HG02870 (cell line): ENCODE results near the gene ABCC1.
"Not testable (repeated sequence)": the region's sequence is repeated elsewhere in the genome, so short reads cannot be mapped to it uniquely, and the experiment has no call there.

ENCODE experiments used
- ATAC-seq: cut with Tn5 transposase; IDR thresholded peaks from one replicate; pipeline ENCODE4 v1.9.1; 2021; ENCODE audit warnings: mild to moderate bottlenecking, moderate library complexity; ENCODE audit not compliant: unreplicated experiment

ABCC1 gene

DNA sequence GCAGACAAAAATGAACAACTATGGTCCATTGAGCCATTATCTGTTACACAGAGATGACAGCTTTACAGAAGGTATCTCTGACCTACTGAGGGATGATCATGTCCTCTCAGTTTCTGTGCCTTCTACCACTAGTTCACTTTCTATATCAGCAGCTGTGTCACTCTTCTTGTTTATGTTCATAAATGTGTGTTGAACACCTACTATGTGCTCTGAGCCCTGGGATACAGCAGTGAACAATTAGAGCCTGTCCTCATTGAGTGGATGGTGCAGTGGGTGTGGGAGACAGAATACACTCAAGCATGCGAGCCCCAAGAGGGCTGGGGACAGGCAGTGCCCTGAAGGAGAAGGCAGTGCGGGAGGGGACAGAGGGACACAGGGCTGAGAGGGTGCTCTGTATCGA lies 181.8 kb downstream of the ABCC1 start:
- no peak for ATAC-seq

DNA sequence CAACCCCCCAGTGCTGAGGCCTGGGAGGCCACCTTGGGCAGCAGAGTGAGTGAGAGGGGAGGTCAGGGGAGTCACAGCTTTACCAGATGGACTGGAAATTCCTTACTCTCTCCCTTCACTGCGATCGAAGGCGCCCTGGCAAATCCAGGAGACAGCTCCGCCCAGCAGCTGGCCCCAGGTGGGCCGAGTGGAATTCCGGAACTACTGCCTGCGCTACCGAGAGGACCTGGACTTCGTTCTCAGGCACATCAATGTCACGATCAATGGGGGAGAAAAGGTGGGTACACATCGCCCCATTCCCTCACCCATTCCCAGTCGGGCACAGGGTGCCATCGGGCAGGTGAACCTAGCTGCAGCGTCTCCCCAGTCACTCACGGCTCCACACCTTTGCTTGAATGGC lies 182.2 kb downstream of the ABCC1 start:
- ATAC-seq, result no peak

DNA sequence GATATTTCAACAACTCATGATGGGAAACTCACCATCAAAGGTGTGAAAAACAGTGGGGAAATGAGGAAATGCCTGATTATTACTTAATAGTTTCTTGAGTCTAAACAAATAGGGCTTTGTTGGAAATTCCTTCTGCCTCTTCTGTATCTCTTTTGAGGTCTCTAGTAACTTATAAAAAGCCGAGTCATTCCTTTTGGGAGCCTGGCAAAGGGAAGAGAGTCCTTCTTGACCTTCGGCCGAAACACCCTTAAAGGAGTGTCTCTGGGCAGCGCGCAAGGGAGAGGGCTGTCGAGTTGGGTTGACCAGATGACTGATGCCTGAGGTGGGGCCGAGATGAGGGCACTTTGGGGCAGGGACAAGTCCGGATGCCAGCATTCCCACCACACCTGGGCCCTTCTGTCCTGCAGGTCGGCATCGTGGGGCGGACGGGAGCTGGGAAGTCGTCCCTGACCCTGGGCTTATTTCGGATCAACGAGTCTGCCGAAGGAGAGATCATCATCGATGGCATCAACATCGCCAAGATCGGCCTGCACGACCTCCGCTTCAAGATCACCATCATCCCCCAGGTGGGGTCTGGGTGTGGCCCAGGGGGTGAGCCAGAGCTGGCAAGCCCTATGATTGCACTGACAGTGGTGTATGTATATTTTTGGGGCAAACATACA lies 184.7 kb downstream of the ABCC1 start:
- ATAC-seq, result no peak

DNA sequence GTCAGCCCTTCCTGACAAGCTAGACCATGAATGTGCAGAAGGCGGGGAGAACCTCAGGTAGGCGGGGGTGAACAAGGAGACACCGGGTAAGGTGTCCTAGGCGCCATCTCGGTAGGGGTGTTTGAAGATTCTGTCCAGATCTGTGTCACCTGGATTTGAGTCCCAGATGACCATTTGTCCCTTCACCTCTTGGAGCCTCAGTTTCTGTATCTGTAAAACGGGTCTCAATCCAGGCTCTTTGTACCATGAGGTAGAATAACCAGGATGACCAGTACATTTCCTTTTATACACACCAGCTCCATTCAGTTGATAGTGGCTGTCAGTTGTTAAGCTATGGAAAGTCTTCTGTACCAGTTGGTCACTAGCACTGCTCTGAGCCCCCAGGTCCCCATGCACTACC lies 187.2 kb downstream of the ABCC1 start:
- no peak for ATAC-seq

DNA sequence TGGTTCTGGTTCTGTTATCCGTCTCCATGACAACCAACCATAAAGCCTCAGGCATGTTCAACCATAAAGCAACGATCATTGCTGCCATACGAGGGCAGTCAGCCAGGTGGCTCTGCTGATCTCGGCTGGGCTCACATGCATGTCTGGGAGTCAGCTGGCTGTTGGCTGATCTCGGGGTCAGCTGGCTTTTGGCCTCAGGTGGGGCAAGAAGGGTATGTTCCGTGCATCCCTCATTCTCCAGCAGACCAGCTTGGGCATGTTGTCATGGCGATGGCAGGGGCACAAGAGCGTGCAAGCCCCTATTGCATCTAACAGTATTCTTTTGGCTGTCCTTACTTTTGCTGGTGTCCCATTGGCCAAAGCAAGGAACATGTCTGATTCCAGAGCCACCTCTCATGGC lies 187.7 kb downstream of the ABCC1 start:
- ATAC-seq, result no peak

DNA sequence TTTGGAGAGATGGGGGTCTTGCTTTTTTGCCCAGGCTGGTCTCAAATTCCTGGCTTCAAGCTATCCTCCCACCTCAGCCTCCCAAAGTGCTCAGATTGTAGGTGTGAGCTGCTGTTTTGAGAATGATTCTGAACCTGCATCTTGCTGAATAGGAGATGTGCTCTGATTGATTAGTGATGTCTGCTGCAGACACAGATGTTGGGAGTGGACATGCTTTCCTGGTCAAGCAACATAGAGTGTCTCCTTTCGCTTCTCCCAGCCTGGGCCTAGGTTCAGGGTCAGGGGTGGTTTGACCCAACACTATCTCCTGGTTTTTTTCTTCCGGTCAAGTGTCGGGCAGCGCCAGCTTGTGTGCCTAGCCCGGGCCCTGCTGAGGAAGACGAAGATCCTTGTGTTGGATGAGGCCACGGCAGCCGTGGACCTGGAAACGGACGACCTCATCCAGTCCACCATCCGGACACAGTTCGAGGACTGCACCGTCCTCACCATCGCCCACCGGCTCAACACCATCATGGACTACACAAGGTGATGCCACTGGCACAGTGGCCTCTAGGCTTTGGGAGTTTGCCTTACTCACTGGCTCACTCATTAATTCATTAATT lies 188.7 kb downstream of the ABCC1 start:
- ATAC-seq, result no peak

DNA sequence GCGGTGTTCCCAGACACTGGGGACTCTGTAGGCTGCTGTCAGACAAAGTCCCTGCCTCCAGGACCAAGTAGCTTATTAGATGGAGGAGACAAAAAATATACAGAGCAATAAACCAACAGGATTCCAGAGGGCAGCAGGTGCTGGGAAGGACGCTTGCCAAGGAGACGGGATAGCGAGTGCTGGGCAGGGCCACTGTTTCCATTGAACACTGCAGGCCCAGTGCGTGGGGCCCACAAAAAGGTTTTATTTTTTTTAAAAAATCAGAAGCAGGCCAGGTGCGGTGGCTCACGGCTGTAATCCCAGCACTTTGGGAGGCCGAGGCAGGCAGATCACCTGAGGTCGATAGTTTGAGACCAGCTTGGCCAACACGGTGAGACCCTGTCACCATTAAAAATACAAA lies 189.6 kb downstream of the ABCC1 start:
- no peak for ATAC-seq

DNA sequence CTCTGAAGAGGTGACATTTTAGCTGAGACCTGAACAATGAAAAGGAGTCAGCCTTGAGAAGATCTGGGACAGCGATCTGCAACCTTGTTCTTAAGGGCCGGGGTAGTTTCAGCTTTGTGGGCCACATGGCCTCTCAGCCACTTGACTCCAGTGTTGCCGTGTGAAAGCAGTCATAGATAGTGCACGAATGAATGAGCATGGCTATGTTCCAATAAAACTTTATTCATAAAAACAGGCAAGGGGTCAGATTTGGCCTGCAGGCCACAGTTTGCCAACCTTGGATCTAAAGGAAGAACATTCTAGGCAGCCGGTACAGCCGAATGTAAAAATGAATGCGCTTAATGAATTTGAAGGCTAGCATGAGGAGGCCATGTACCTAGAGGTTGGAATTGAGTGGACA lies 190.4 kb downstream of the ABCC1 start:
- no peak for ATAC-seq

DNA sequence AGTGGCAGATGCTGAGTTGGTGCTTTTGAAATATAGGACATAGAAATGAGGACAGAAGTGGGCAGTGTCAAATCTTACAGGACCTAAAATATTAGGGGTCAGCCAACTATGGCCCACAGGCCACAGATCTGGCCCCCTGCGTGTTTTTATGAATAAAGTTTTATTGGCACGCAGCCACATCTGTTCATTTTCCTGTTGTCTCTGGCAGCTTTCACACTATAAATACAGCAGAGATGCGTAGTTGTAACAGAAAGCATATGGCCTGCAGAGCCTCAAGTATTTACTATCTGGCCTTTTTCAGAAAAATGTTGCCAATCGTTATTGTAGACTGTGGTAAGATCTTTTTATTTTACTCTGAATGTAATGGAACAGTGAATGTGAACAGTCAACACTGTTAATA lies 191.1 kb downstream of the ABCC1 start:
- no peak for ATAC-seq

DNA sequence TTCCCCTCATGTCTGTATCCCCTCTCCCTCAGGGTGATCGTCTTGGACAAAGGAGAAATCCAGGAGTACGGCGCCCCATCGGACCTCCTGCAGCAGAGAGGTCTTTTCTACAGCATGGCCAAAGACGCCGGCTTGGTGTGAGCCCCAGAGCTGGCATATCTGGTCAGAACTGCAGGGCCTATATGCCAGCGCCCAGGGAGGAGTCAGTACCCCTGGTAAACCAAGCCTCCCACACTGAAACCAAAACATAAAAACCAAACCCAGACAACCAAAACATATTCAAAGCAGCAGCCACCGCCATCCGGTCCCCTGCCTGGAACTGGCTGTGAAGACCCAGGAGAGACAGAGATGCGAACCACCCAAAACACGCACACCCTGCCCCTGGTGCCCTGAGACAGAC lies 191.7 kb downstream of the ABCC1 start:
- no peak for ATAC-seq

DNA sequence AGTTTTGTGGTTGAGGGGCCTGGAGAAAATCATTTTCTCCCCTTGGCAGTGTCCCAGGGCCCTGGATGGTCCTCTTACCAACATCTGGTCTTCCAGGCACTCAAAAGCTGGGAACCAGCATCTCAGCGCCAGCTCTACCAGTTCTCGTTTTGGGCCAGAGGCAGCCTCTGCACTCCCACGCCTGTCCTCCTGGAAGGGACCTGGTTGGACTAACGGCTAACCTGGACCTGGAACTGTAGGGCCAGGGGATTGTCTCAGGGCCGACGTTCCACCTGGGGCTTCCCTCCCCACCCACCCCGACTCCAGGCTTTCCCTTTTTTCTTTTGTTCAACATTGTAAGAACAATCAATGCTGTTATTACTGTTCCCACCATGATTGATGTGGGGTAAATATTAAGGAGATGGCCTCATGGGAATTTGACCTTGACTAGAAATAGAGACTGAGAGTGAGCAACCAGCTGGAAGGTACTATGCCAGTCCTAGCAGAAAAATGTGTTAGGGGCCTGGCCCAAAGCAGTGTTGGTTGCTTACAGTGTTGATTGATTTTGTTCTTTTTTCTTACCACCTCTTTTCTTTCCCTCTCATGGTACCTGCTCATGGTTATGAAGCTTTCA lies 192.5 kb downstream of the ABCC1 start:
- ATAC-seq, result no peak

DNA sequence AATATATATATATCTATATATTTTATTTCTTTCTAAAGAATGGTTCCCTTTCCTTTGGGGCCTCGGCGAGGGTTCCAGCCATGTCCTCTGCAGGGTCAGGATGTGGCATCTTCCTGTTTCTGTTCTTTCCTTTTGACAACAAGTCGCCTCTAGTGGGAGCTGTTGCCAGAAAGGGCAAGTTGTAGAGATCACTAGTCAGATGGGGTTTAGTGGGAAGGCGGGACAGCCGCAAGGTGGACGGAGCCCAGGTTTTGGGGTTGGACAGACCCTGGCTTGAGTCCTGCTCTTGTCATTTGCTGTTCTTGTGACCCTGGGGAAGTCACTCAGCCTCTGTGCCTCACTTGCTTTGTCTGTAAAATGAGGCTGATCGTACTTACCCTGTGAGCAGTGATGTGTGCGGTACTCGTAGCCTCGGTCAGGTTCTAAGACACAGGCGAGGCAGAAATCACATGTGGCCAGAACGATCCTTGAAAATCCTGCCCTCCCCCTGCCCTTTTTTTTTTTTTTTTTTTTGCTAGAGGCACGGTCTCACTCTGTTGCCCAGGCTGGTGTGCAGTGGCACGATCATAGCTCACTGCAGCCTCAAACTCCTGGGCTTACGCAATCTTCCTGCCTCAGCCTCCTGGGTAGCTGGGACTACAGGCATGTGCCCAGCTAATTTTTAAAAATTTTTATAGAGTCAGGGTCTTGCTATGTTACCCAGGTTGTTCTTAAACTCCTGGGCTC lies 193.8 kb downstream of the ABCC1 start:
- ATAC-seq, result no peak

DNA sequence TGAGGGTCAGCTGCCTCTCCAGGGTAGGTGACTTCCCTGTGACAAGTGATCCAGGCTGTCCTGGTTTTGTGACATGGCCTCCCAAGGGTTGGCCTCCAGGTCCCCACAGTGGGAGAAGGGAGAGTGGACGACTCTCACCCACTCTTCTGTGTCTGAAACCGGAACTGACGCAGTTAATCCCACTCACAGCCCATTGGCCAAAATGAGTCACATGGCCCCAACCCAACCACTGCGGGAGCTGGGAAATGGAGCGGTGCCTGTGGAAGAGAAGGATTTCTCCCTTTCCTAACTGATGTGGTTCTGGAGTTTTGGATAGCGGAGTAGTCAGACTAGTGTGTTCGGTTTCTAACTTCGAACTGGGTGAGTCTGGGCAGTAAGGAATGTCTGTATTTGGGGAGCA lies 194.5 kb downstream of the ABCC1 start:
- ATAC-seq, result no peak

DNA sequence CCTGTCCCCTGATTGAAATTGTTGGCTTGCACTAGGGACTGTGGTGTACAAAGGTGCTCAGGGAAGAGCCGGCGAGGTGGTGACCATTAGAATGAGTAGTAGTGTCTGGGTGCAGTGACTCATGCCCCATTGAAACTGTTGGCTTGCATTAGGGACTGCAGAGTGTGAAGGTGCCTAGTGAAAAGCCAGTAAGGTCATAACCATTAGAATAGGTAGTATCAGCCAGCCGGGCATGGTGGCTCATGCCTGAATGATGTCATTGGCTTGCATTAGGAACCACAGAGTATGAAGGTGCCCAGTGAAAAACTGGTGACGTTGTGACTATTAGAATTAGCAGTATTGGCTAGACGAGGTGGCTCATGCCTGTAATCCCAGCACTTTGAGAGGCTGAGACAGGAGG lies 195.0 kb downstream of the ABCC1 start:
- ATAC-seq, result no peak

DNA sequence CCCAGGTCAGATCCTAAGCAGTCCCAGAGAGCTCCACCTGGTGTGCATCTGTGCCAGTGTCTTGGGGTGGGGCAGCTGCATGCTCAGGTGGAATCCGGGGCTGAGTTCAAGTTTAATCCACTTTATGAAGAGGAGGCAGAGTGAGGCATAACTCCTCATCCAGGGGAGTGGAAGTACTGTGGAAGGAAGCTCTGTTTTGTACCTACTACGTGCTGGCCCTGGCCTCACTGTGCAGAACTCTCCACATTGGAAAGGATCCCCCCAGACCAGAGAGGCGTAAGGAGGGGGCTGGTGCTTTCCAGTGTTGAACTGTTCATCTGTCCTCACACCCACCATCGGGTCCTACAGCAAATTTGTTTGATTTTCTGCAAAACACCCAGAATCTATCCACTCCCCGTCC lies 195.9 kb downstream of the ABCC1 start:
- ATAC-seq, result no peak

DNA sequence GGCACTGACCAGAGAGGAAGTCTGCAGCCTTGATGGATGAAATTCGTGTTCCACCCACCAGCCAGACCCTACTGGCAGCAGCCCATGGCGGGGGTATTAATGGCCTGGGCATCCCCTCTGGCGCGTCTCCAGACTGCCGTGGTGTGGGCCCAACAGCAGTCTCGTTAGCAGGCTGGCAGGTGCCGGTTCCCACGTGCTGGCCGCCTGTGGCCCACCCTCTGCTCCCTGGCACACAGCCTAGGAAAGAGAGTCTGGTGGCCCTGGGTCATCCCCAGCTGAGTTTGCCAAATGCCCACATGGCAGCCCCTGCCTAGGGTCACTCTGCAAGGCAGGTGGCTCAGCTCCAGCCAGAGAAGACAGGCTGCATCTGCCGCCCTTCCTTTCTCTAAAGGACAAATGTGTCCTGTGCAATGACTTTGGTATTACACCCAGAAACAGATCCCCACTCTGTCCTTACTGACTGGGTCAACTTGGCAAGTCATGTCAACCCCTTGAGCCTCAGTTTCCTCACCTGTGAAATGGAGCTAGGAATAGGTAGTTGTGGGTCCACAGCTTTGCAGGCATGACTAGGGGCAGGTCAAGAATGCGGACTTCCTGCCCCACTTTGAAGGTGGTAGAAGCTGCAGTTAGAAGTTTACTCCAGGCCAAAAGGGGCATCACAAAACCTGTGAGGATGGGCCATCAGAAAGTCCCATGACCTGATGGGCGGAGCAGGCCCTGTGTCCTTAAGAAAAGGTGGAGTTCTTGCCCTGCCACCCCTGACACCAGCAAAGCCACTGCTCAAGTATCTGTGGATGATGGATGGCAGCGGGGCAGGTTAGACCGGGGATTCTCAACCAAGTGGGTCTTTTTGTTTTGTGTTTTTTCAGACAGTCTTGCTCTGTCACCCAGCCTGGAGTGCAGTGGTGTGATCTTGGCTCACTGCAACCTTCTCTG lies 197.2 kb downstream of the ABCC1 start:
- ATAC-seq, result no peak

DNA sequence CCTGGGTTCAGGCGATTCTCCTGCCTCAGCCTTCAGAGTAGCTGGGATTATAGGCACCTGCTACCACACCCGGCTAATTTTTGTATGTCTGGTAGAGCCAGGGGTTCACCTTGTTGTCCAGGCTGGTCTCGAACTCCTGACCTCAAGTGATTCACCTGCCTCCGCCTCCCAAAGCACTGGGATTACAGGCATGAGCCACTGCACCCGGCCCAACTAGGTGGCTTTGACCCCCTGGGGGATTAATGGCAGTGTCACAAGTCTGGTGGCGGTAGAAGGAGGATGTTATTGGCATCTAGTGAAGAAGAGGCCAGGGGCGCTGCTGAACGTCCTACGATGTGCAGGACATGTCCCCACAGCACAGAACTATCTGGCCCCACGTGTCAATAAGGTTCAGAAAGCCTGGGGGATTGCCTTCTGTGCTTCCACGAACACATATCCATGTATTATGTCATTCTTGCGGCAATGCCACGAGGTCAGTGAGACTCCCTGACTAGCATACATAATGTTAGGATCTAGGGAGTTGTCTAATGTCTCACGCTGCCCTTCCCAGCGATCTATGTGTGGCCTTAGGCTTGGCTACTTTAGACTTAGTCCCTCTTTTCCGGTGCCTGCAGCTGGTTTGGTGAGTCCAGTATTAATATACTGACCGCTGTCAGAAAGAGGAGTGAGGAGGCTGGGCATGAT lies 198.0 kb downstream of the ABCC1 start:
- no peak for ATAC-seq

DNA sequence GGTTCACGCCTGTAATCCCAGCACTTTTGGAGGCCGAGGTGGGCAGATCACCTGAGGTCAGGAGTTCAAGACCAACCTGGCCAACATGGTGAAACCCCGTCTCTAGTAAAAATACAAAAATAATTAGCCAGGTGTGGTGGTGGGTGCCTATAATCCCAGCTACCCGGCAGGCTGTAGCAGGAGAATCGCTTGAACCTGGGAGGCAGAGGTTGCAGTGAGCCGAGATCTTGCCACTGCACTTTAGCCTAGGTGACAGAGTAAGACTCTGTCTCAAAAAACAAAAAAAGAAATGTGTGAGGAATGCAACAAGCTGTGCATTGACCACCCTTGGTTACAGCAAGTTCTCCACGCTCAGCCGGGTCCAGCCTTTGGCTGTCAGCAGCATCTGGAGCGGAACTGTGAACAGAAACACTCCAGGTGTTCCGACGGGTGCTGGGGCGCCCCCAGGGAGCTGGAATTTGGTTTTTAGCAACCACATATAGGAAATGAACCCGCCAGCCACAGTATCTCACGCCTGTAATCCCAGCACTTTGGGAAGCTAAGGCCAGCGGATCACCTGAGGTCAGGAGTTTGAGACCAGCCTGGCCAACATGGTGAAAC lies 198.7 kb downstream of the ABCC1 start:
- ATAC-seq, result not testable (repeated sequence)

DNA sequence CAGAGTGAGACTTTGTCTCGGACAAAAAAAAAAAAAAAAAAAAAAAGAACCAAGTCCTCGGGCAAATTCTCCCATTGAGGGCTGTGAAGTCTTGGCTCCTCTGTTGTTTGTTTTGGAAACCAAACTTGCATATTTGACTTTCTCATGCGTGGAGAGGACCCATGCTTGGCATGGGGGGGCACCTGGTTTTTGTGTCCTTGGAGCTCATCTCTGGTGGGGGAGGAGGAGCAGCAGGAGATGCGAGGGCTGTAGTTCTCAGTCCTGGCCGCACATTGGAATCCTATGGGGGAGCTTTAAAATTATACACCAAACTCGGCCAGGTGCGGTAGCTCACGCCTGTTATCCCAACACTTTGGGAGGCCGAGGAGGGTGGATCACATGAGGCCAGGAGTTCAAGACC lies 199.3 kb downstream of the ABCC1 start:
- ATAC-seq, result no peak

DNA sequence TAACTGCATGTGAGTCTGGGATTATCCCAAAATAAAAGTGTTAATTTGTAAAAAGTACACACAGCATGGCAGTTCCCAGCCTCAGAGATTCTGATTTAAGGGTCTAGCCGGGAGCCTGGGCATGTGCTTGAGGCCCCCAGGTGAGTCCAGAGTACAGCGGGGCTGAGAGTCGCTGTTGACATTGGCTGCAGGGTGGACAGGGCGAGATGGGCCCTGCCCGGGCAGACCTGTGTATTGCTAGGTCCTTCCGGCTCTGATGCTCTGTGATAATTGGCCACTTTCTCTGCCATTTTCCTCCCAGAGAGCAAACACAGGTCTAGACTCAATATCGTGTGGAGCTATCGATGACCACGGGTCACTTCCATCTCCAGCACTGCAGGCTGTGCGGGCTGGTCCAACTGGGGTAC lies 200.3 kb downstream of the ABCC1 start:
- ATAC-seq, result no peak
